Stimulated activated CD4-positive, alpha-beta T cell treated with anti-CD3 and anti-CD28 coated beads, TNF-alpha, amount 100 ng/mL, for 1 hour (primary cell): Measurements from ENCODE around the gene GLYATL3.
"Not testable (repeated sequence)": the region's sequence is repeated elsewhere in the genome, so short reads cannot be mapped to it uniquely, and the experiment has no call there.

Source experiments
- DNase-seq, 3 donors: peaks; one replicate each; pipeline ENCODE4 v3.0.0-alpha.2; 2020; ENCODE audit warnings: low read depth in 3 of 3, low spot score in 1 of 3

Gene GLYATL3

GRCh38 chr6:49499623-49500022, at the start of gene GLYATL3:
Gene GLYATL3 (plus strand): TSS chr6:49499923. CDS start chr6:49511991, 12,068 bp downstream.
- no peak for DNase-seq

- DNase-seq, result no peak
These were observed 46.5 kb upstream of the GLYATL3 start for GRCh38 chr6:49453221-49453620.

GRCh38 chr6:49454787-49455709, 44.7 kb upstream of the GLYATL3 start:
- DNase-seq, result no peak

GRCh38 chr6:49457771-49458170, 42.0 kb upstream of the GLYATL3 start:
- no peak for DNase-seq

GRCh38 chr6:49462071-49462470, 37.7 kb upstream of the GLYATL3 start:
- no peak for DNase-seq

GRCh38 chr6:49462599-49462926, 37.2 kb upstream of the GLYATL3 start:
- no peak for DNase-seq

- peak; percentile 66 to 72 (median 71) for DNase-seq
These were observed 36.7 kb upstream of the GLYATL3 start, which contains the start of the genes CENPQ and MMUT for GRCh38 chr6:49462927-49463611. Gene CENPQ (plus strand): TSS chr6:49463370. CDS start chr6:49470177, 6,807 bp downstream. Gene MMUT (minus strand): TSS chr6:49463253. CDS start chr6:49459466, 3,787 bp downstream.

- DNase-seq, result no peak
These were observed 36.1 kb upstream of the GLYATL3 start for GRCh38 chr6:49463612-49463967.

- no peak for DNase-seq
These were observed 35.0 kb upstream of the GLYATL3 start for GRCh38 chr6:49464691-49465090.

GRCh38 chr6:49468042-49468441, 31.7 kb upstream of the GLYATL3 start:
- no peak for DNase-seq

GRCh38 chr6:49476564-49476963, 23.2 kb upstream of the GLYATL3 start:
- not testable (repeated sequence) for DNase-seq

GRCh38 chr6:49479308-49479970, 20.3 kb upstream of the GLYATL3 start:
- DNase-seq, result no peak

GRCh38 chr6:49481846-49482245, 17.9 kb upstream of the GLYATL3 start:
- DNase-seq, result not testable (repeated sequence)

- not testable (repeated sequence) for DNase-seq
These were observed 16.3 kb upstream of the GLYATL3 start for GRCh38 chr6:49483380-49483779.

- DNase-seq, result no peak
These were observed 9.1 kb upstream of the GLYATL3 start for GRCh38 chr6:49490633-49491032.

GRCh38 chr6:49497304-49497703, 2.4 kb upstream of the GLYATL3 start:
- no peak for DNase-seq

GRCh38 chr6:49499126-49499525, 597 bp upstream of the GLYATL3 start:
- no peak for DNase-seq

GRCh38 chr6:49504666-49505065, 4.9 kb downstream of the GLYATL3 start:
- DNase-seq, result no peak

- no peak for DNase-seq
These were observed 6.9 kb downstream of the GLYATL3 start for GRCh38 chr6:49506569-49507111.

GRCh38 chr6:49509342-49509741, 9.6 kb downstream of the GLYATL3 start:
- no peak for DNase-seq
